MV-4-11 (cell line): Measurements from ENCODE around the gene IL13.
"Not testable (repeated sequence)": the region's sequence is repeated elsewhere in the genome, so short reads cannot be mapped to it uniquely, and the experiment has no call there.

ENCODE experiments used
- DNase-seq: peaks from one replicate; lab custom pipeline; 2025; lab: John Stamatoyannopoulos, UW

Gene IL13

GRCh38 chr5:132688536-132689339 is 30.8 kb downstream of the IL13 start:
- peak; percentile 6 for DNase-seq

- no peak for DNase-seq
These were observed 31.5 kb downstream of the IL13 start for GRCh38 chr5:132689513-132689912.

GRCh38 chr5:132690156-132690555 is 32.2 kb downstream of the IL13 start:
- DNase-seq: no peak

- DNase-seq: not testable (repeated sequence)
These were observed 34.0 kb downstream of the IL13 start for GRCh38 chr5:132691755-132692631.

- DNase-seq: no peak
These were observed 34.6 kb downstream of the IL13 start for GRCh38 chr5:132692632-132692967.

- no peak for DNase-seq
These were observed 38.0 kb downstream of the IL13 start for GRCh38 chr5:132695956-132696355.

- no peak for DNase-seq
These were observed 46.9 kb downstream of the IL13 start for GRCh38 chr5:132704875-132705274.

- peak; percentile 57 for DNase-seq
These were observed 50.7 kb downstream of the IL13 start for GRCh38 chr5:132708645-132709044.
